T-cell (primary cell): ENCODE measurements around the gene TRMT1. TPM values are rescaled to one million over a fixed set of nuclear protein-coding genes. Genes with fewer than 3 reads are reported as not detected.

Experiments used
- ATAC-seq, 4 experiments: fragments of 200-7000 bp in 3 of 4; fragments of 150-1000 bp in 1 of 4; cut with Tn5 transposase; replicated peaks in 1 of 4; 1 replicate in 3 of 4; 2 replicates in 1 of 4; pipeline ENCODE4 v1.10.0; 2021; ENCODE audit warnings: moderate library complexity in 3 of 4, mild to moderate bottlenecking in 2 of 4, moderate number of reproducible peaks in 1 of 4
- CTCF ChIA-PET, 2 donors: fragments of 300-600 bp; sonication (Branson Sonifier 250); formaldehyde crosslinking; loops; one replicate each; lab custom pipeline; 2022; ENCODE audit warnings: antibody characterized with exemption in 2 of 2; lab: Charles Lee
- POLR2A ChIA-PET, 2 donors: fragments of 300-600 bp; sonication (Branson Sonifier 250); formaldehyde crosslinking; loops; one replicate each; lab custom pipeline; 2022; ENCODE audit warnings: antibody characterized with exemption in 2 of 2; lab: Charles Lee
- DNase-seq, 35 experiments: peaks; one replicate each; pipeline versions ENCODE4 v3.0.0 to v3.0.0-alpha.2; 2013 to 2023
- H3K27ac ChIP-seq: one replicate; pipeline ENCODE4 v1.5.1; 2013; ENCODE audit warnings: low read length
- H3K27me3 ChIP-seq, 2 experiments: replicated peaks in 1 of 2; 1 replicate in 1 of 2; 2 replicates in 1 of 2; pipeline versions ENCODE4 v1.6.1 to v1.7.0; 2013; ENCODE audit warnings: low read length in 1 of 2, mixed read lengths in 1 of 2; ENCODE audit not compliant: control insufficient read depth in 2 of 2, insufficient read depth in 2 of 2; ENCODE audit errors: extremely low read depth in 1 of 2
- H3K36me3 ChIP-seq, 2 donors: 1 replicate in 1 of 2; 2 replicates in 1 of 2; pipeline versions ENCODE4 v1.6.1 to v1.7.0; 2013; ENCODE audit warnings: low read length in 1 of 2; ENCODE audit not compliant: control insufficient read depth in 2 of 2, insufficient read depth in 1 of 2; ENCODE audit errors: extremely low read depth in 1 of 2
- H3K4me1 ChIP-seq, 2 experiments: 1 replicate in 1 of 2; 2 replicates in 1 of 2; pipeline versions ENCODE4 v1.6.1 to v1.7.0; 2013; ENCODE audit warnings: low read length in 2 of 2, mixed read lengths in 1 of 2; ENCODE audit not compliant: insufficient read depth in 2 of 2, control insufficient read depth in 1 of 2; ENCODE audit errors: extremely low read depth in 1 of 2
- H3K4me3 ChIP-seq, 2 donors: 1 replicate in 1 of 2; 2 replicates in 1 of 2; pipeline versions ENCODE4 v1.5.1 to v1.7.0; 2013; ENCODE audit warnings: mild to moderate bottlenecking in 2 of 2, low read length in 1 of 2, moderate library complexity in 1 of 2; ENCODE audit not compliant: control insufficient read depth in 1 of 2; ENCODE audit errors: extremely low read depth in 1 of 2
- H3K9me3 ChIP-seq: 2 replicates; pipeline ENCODE4 v1.7.0; 2013
- H3K27ac Mint-ChIP-seq, 2 donors: one replicate each; pipeline ENCODE4 v1.8.0; 2020 to 2021; ENCODE audit warnings: mild to moderate bottlenecking in 2 of 2, mixed read lengths in 2 of 2
- H3K27me3 Mint-ChIP-seq, 2 donors: one replicate each; pipeline ENCODE4 v1.8.0; 2021 to 2022; ENCODE audit warnings: mixed read lengths in 2 of 2
- H3K36me3 Mint-ChIP-seq: one replicate; pipeline ENCODE4 v1.8.0; 2021; ENCODE audit warnings: mixed read lengths
- H3K4me1 Mint-ChIP-seq, 3 donors: one replicate each; pipeline ENCODE4 v1.8.0; 2020 to 2022; ENCODE audit warnings: mixed read lengths in 3 of 3, mild to moderate bottlenecking in 1 of 3
- H3K4me3 Mint-ChIP-seq, 3 donors: one replicate each; pipeline ENCODE4 v1.8.0; 2020 to 2022; ENCODE audit warnings: mild to moderate bottlenecking in 3 of 3, mixed read lengths in 3 of 3, moderate library complexity in 3 of 3
- H3K9me3 Mint-ChIP-seq, 3 donors: one replicate each; pipeline ENCODE4 v1.8.0; 2020 to 2022; ENCODE audit warnings: mixed read lengths in 3 of 3
- WGBS: methylation state at CpG from one replicate; pipeline ENCODE4 v1.1.5; 2013; ENCODE audit warnings: missing lambda C conversion rate; ENCODE audit not compliant: insufficient coverage; 5-methylcytosine and 5-hydroxymethylcytosine counted together
- total RNA-seq, 35 experiments: library from RNA in 6 of 35; stranded (reverse) in 6 of 35; fragments of 120-200 nt in 1 of 35; gene quantifications; one replicate each; pipeline versions ENCODE4 v1.2.1 to v1.2.4 and lab custom pipeline; 2013 to 2026

TRMT1 gene
- total RNA-seq, 5 donors from 2014 or later (not counting 1 experiment from before 2014, with no cell fraction given), result 68.9 to 121 (median 95.6) TPM

GRCh38 chr19:13094106-13094504 lies 22.4 kb downstream of the TRMT1 start:
- ChIA-PET CTCF (interaction anchor here (0.5 to 3.1 kb wide), 7 partner anchors 33 to 129 kb away, joined by 3 to 14 read pairs (median 6); no protein-coding TSS in a partner anchor), POLR2A (interaction anchor here in 1 of 2 donors (1.1 kb wide), 1 partner anchor 58 kb away, joined by 3 read pairs; no protein-coding TSS in a partner anchor)
- Mint-ChIP-seq H3K9me3 (no peaks in the 10 kb centered on the region), H3K27ac (no peak overlapping the region), H3K36me3 (no peaks in the 10 kb centered on the region), H3K4me3 (no peak overlapping the region), H3K4me1 (peaks cover 21 to 34% (median 34%) of the 10 kb centered on the region in 3 donors), H3K27me3 (peaks cover 5 to 16% of the 10 kb centered on the region in 2 donors)
- Histone ChIP-seq H3K27me3 (peaks cover 0 to 56% of the 10 kb centered on the region in 2 experiments), H3K36me3 (no peaks in the 10 kb centered on the region), H3K27ac (no peak overlapping the region), H3K9me3 (no peaks in the 10 kb centered on the region), H3K4me1 (peaks cover 19 to 49% of the 10 kb centered on the region in 2 experiments), H3K4me3 (no peak overlapping the region)
- DNase-seq (no peak), ATAC-seq (no peak)
- 83% methylated on average over 5 of the region's 5 CpGs for WGBS

GRCh38 chr19:13093407-13094105 lies 23.0 kb downstream of the TRMT1 start:
- Mint-ChIP-seq H3K27me3 (peaks cover 5 to 15% of the 10 kb centered on the region in 2 donors), H3K27ac (no peak overlapping the region), H3K4me1 (peaks cover 18 to 30% (median 28%) of the 10 kb centered on the region in 3 donors), H3K36me3 (no peaks in the 10 kb centered on the region), H3K9me3 (no peaks in the 10 kb centered on the region), H3K4me3 (no peak overlapping the region)
- peak; percentile 66 to 76 (median 70) for ATAC-seq
- Histone ChIP-seq H3K27me3 (peaks cover 0 to 50% of the 10 kb centered on the region in 2 experiments), H3K27ac (no peak overlapping the region), H3K36me3 (no peaks in the 10 kb centered on the region), H3K9me3 (no peaks in the 10 kb centered on the region), H3K4me3 (no peak overlapping the region), H3K4me1 (peaks cover 17 to 44% of the 10 kb centered on the region in 2 experiments)
- POLR2A ChIA-PET, result interaction anchor here in 1 of 2 donors (1.1 kb wide), 1 partner anchor 59 kb away, joined by 3 read pairs; no protein-coding TSS in a partner anchor
- peak; percentile 63 to 90 (median 78) for DNase-seq
- 45% methylated on average over 8 of the region's 12 CpGs for WGBS
- CTCF ChIA-PET, result interaction anchor here (0.8 to 3.1 kb wide), 6 partner anchors 32 to 128 kb away, joined by 3 to 14 read pairs (median 6); no protein-coding TSS in a partner anchor

GRCh38 chr19:13092606-13093235 lies 23.8 kb downstream of the TRMT1 start:
- no peaks in the 10 kb centered on the region for H3K9me3 Mint-ChIP-seq
- POLR2A ChIA-PET, result no interaction called here
- 92% methylated on average over 7 of the region's 14 CpGs for WGBS

GRCh38 chr19:13092158-13092543 lies 24.4 kb downstream of the TRMT1 start:
- no peak overlapping the region for H3K4me3 ChIP-seq
- no peaks in the 10 kb centered on the region for H3K9me3 ChIP-seq
- H3K27ac ChIP-seq, result no peak overlapping the region
- peaks cover 0 to 38% of the 10 kb centered on the region in 2 experiments for H3K27me3 ChIP-seq
- no peaks in the 10 kb centered on the region for H3K36me3 Mint-ChIP-seq
- H3K27me3 Mint-ChIP-seq, result peaks cover 5 to 12% of the 10 kb centered on the region in 2 donors
- peaks cover 14 to 21% (median 20%) of the 10 kb centered on the region in 3 donors for H3K4me1 Mint-ChIP-seq
- ATAC-seq (no peak), DNase-seq (no peak)
- peaks cover 14 to 30% of the 10 kb centered on the region in 2 experiments for H3K4me1 ChIP-seq
- ChIA-PET CTCF (no interaction called here), POLR2A (no interaction called here)
- no peaks in the 10 kb centered on the region for H3K9me3 Mint-ChIP-seq
- WGBS, result 100% methylated on average over 2 of the region's 2 CpGs
- H3K27ac Mint-ChIP-seq, result no peak overlapping the region
- no peak overlapping the region for H3K4me3 Mint-ChIP-seq
- H3K36me3 ChIP-seq, result no peaks in the 10 kb centered on the region

More at GRCh38 chr19:13092606-13093235, 23.8 kb downstream of the TRMT1 start:
- H3K4me1 Mint-ChIP-seq, result peaks cover 17 to 23% (median 22%) of the 10 kb centered on the region in 3 donors
- Histone ChIP-seq H3K27ac (no peak overlapping the region), H3K36me3 (no peaks in the 10 kb centered on the region), H3K4me3 (no peak overlapping the region), H3K4me1 (peaks cover 16 to 36% of the 10 kb centered on the region in 2 experiments), H3K27me3 (peaks cover 0 to 42% of the 10 kb centered on the region in 2 experiments), H3K9me3 (no peaks in the 10 kb centered on the region)
- no peaks in the 10 kb centered on the region for H3K36me3 Mint-ChIP-seq
- no peak for DNase-seq
- H3K27ac Mint-ChIP-seq, result no peak overlapping the region
- no peak for ATAC-seq
- no peak overlapping the region for H3K4me3 Mint-ChIP-seq
- peaks cover 5 to 12% of the 10 kb centered on the region in 2 donors for H3K27me3 Mint-ChIP-seq
- CTCF ChIA-PET, result no interaction called here

DNA sequence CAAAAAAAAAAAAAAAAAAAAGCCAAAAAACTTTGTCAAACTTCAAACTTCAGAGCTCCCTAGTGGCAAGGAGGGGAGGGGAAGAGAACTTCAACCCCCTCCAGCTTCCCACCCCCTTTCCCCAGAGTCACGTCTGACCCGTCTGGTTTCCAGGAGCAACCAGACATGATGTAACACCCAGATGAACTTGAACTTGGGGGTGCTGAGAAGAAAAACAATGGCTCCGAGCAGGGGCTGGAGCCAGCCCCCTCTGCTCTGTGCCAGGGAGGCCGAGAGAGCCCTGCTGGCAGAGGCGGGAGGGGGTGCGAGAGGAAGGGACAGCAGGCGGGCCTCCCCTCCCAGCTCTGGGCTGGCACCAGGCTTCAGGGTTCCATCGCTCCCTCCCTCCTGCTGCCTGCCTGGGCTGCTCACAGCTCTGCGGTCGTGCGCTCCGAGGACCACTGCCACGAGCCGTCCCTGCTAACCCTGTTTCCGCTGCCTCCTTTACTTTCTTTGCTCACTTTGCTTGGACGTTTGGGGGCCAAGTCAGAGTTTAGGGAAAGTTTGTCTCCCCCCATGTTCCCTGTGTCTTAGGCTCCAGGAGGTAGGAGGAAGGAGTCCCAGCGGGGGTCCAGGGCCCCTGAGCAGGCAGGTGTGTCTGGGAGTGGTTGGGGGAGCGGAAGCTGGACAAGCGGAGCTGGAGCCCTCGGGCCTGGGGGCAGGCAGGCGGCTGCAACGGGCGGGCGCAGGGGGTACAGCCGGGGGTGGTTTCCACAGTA lies 25.0 kb downstream of the TRMT1 start:
- Histone ChIP-seq H3K27ac (no peak overlapping the region), H3K27me3 (peaks cover 0 to 37% of the 10 kb centered on the region in 2 experiments), H3K36me3 (no peaks in the 10 kb centered on the region), H3K4me3 (no peak overlapping the region), H3K4me1 (peaks cover 10 to 24% of the 10 kb centered on the region in 2 experiments), H3K9me3 (no peaks in the 10 kb centered on the region)
- Mint-ChIP-seq H3K27ac (no peak overlapping the region), H3K9me3 (no peaks in the 10 kb centered on the region), H3K36me3 (no peaks in the 10 kb centered on the region), H3K4me1 (peaks cover 10 to 17% (median 16%) of the 10 kb centered on the region in 3 donors), H3K27me3 (peaks cover 5 to 9% of the 10 kb centered on the region in 2 donors), H3K4me3 (no peak overlapping the region)
- ChIA-PET POLR2A (no interaction called here), CTCF (interaction anchor here (0.6 to 0.7 kb wide), 4 partner anchors 272 to 541 kb away, joined by 3 to 6 read pairs (median 4); partner anchors contain the start of gene ZNF564 (in 1 of the 2))
- no peak for ATAC-seq
- 82% methylated on average over 16 of the region's 25 CpGs for WGBS
- DNase-seq, result no peak
